Prostate gland (tissue), 2 donors: ENCODE results near the gene ZNF627.

Experiments used
- CTCF ChIP-seq, 4 experiments: fragments of 200-600 bp in 2 of 4; fragments of 450-650 bp in 2 of 4; sonication (generic) in 2 of 4; IDR thresholded peaks; 1 replicate in 3 of 4; 2 replicates in 1 of 4; pipeline ENCODE4 v1.5.1; 2016 to 2019; ENCODE audit warnings: antibody characterized with exemption in 4 of 4, mild to moderate bottlenecking in 2 of 4, moderate library complexity in 2 of 4
- POLR2A ChIP-seq: fragments of 450-650 bp; IDR thresholded peaks from one replicate; pipeline ENCODE4 v1.6.1; 2016; ENCODE audit warnings: antibody characterized with exemption, mild to moderate bottlenecking
- POLR2AphosphoS5 ChIP-seq: sonication (generic); formaldehyde crosslinking; IDR thresholded peaks from one replicate; pipeline ENCODE4 v1.6.1; 2017; ENCODE audit warnings: antibody characterized with exemption

GRCh38 chr19:11663181-11663591 lies 65.9 kb downstream of the ZNF627 start:
- TF ChIP-seq CTCF (IDR thresholded peaks at IDR 0.05) (no peak), POLR2AphosphoS5 (no peak), POLR2A (no peak)
